H9 (cell line): Measurements from ENCODE around the gene PIGW. TPM values are rescaled to one million over a fixed set of nuclear protein-coding genes. Genes with fewer than 3 reads are reported as not detected.

Experiments used
- DNase-seq: peaks from one replicate; pipeline ENCODE4 v3.0.0-alpha.2; 2017
- H2AFZ ChIP-seq: one replicate; pipeline ENCODE4 v1.6.1; 2013; ENCODE audit warnings: mild to moderate bottlenecking, low read length, control low read depth, moderate library complexity
- H2AK5ac ChIP-seq: 2 replicates; pipeline ENCODE4 v1.6.1; 2013; ENCODE audit warnings: low read length, control low read depth, mixed read lengths; ENCODE audit not compliant: insufficient read length
- H2BK120ac ChIP-seq: one replicate; pipeline ENCODE4 v1.6.1; 2013; ENCODE audit warnings: low read depth, mild to moderate bottlenecking, low read length, control low read depth, inconsistent platforms; ENCODE audit not compliant: poor library complexity, severe bottlenecking
- H2BK12ac ChIP-seq: 2 replicates; pipeline ENCODE4 v1.6.1; 2013; ENCODE audit warnings: low read length, control low read depth, mixed read lengths, low read depth; ENCODE audit not compliant: insufficient read length
- H2BK15ac ChIP-seq: 2 replicates; pipeline ENCODE4 v1.6.1; 2013; ENCODE audit warnings: low read depth, low read length, control low read depth
- H2BK20ac ChIP-seq: one replicate; pipeline ENCODE4 v1.6.1; 2013; ENCODE audit warnings: low read depth, mild to moderate bottlenecking, low read length, control low read depth, inconsistent platforms; ENCODE audit not compliant: poor library complexity, severe bottlenecking
- H2BK5ac ChIP-seq: 2 replicates; pipeline ENCODE4 v1.6.1; 2013; ENCODE audit warnings: low read length, control low read depth, mixed read lengths; ENCODE audit not compliant: insufficient read length
- H3K14ac ChIP-seq: 2 replicates; pipeline ENCODE4 v1.6.1; 2013; ENCODE audit warnings: low read length, control low read depth; ENCODE audit not compliant: insufficient read depth
- H3K18ac ChIP-seq: 2 replicates; pipeline ENCODE4 v1.6.1; 2013; ENCODE audit warnings: low read depth, mild to moderate bottlenecking, mixed read lengths, low read length, control low read depth; ENCODE audit not compliant: insufficient read length
- H3K23ac ChIP-seq: 2 replicates; pipeline ENCODE4 v1.6.1; 2013; ENCODE audit warnings: low read length, control low read depth, mixed read lengths, low read depth; ENCODE audit not compliant: insufficient read length
- H3K23me2 ChIP-seq: 2 replicates; pipeline ENCODE4 v1.6.1; 2013; ENCODE audit warnings: low read depth, mild to moderate bottlenecking, mixed read lengths, low read length, control low read depth; ENCODE audit not compliant: insufficient read length, poor library complexity, severe bottlenecking
- H3K27ac ChIP-seq: 2 replicates; pipeline ENCODE4 v1.5.1; 2013; ENCODE audit warnings: low read length, control low read depth, mixed read lengths, low read depth; ENCODE audit not compliant: insufficient read length
- H3K27me3 ChIP-seq: 2 replicates; pipeline ENCODE4 v1.6.1; 2013; ENCODE audit warnings: low read length, control low read depth, inconsistent platforms; ENCODE audit not compliant: insufficient read depth
- H3K4ac ChIP-seq: 2 replicates; pipeline ENCODE4 v1.6.1; 2013; ENCODE audit warnings: low read depth, mild to moderate bottlenecking, control low read depth, inconsistent platforms, low read length, moderate library complexity
- H3K4me1 ChIP-seq: 2 replicates; pipeline ENCODE4 v1.6.1; 2013; ENCODE audit warnings: low read length, control low read depth, inconsistent platforms; ENCODE audit not compliant: insufficient read depth
- H3K4me2 ChIP-seq: 2 replicates; pipeline ENCODE4 v1.6.1; 2013; ENCODE audit warnings: low read length, control low read depth, mixed read lengths; ENCODE audit not compliant: insufficient read length, insufficient read depth
- H3K56ac ChIP-seq: 2 replicates; pipeline ENCODE4 v1.6.1; 2013; ENCODE audit warnings: low read depth, mild to moderate bottlenecking, mixed read lengths, low read length, control low read depth; ENCODE audit not compliant: insufficient read length
- H3K79me1 ChIP-seq: 2 replicates; pipeline ENCODE4 v1.6.1; 2013; ENCODE audit warnings: low read depth, mild to moderate bottlenecking, moderate library complexity, low read length, control low read depth, inconsistent platforms; ENCODE audit not compliant: insufficient read depth, poor library complexity, severe bottlenecking
- H3K79me2 ChIP-seq: 2 replicates; pipeline ENCODE4 v1.6.1; 2013; ENCODE audit warnings: low read length, control low read depth, inconsistent platforms; ENCODE audit not compliant: insufficient read depth
- H3K9ac ChIP-seq: 2 replicates; pipeline ENCODE4 v1.6.1; 2013; ENCODE audit warnings: low read length, control low read depth, mixed read lengths; ENCODE audit not compliant: insufficient read length; ENCODE audit errors: extremely low read depth
- H3K9me3 ChIP-seq: one replicate; pipeline ENCODE4 v1.6.1; 2013; ENCODE audit warnings: low read depth, low read length, inconsistent platforms; ENCODE audit not compliant: control insufficient read depth
- H3T11ph ChIP-seq: one replicate; pipeline ENCODE4 v1.6.1; 2013; ENCODE audit warnings: mild to moderate bottlenecking, low read length, control low read depth, inconsistent platforms
- H4K20me1 ChIP-seq: one replicate; pipeline ENCODE4 v1.6.1; 2013; ENCODE audit not compliant: control insufficient read depth, insufficient read length, insufficient read depth
- H4K5ac ChIP-seq: 2 replicates; pipeline ENCODE4 v1.6.1; 2013; ENCODE audit warnings: low read depth, mild to moderate bottlenecking, mixed read lengths, low read length, control low read depth; ENCODE audit not compliant: insufficient read length
- H4K8ac ChIP-seq: replicated peaks from 2 replicates; pipeline ENCODE4 v1.6.1; 2013; ENCODE audit warnings: low read length, control low read depth, mixed read lengths, low read depth; ENCODE audit not compliant: insufficient read length
- H4K91ac ChIP-seq: 2 replicates; pipeline ENCODE4 v1.6.1; 2013; ENCODE audit warnings: low read depth, mild to moderate bottlenecking, moderate library complexity, mixed read lengths, low read length, control low read depth; ENCODE audit not compliant: insufficient read length
- H3K27ac Mint-ChIP-seq, 3 experiments: 2 replicates in 2 of 3; 3 replicates in 1 of 3; pipeline ENCODE4 v1.8.0; 2020 to 2021; ENCODE audit warnings: mixed read lengths in 3 of 3, mild to moderate bottlenecking in 1 of 3, moderate library complexity in 1 of 3
- H3K27me3 Mint-ChIP-seq: 2 replicates; pipeline ENCODE4 v1.8.0; 2021; ENCODE audit warnings: low read depth, mild to moderate bottlenecking, moderate library complexity, mixed read lengths
- H3K36me3 Mint-ChIP-seq, 3 experiments: 2 replicates in 2 of 3; 3 replicates in 1 of 3; pipeline ENCODE4 v1.8.0; 2020 to 2021; ENCODE audit warnings: low read depth in 3 of 3, mixed read lengths in 3 of 3; ENCODE audit not compliant: insufficient read depth in 1 of 3
- H3K4me1 Mint-ChIP-seq, 2 experiments: 2 replicates each; pipeline ENCODE4 v1.8.0; 2020; ENCODE audit warnings: mixed read lengths in 2 of 2
- H3K4me3 Mint-ChIP-seq, 2 experiments: 2 replicates in 1 of 2; 3 replicates in 1 of 2; pipeline ENCODE4 v1.8.0; 2020 to 2021; ENCODE audit warnings: mild to moderate bottlenecking in 2 of 2, mixed read lengths in 2 of 2, moderate library complexity in 1 of 2
- H3K9me3 Mint-ChIP-seq, 2 experiments: 2 replicates in 1 of 2; 3 replicates in 1 of 2; pipeline ENCODE4 v1.8.0; 2020; ENCODE audit warnings: mild to moderate bottlenecking in 2 of 2, mixed read lengths in 2 of 2, moderate library complexity in 1 of 2
- CTCF ChIP-seq: fragments of 200-600 bp; sonication (generic); conservative IDR thresholded peaks from 3 replicates; pipeline ENCODE4 v1.8.0; 2021; ENCODE audit warnings: antibody characterized with exemption, mild to moderate bottlenecking
- WGBS: extraction: QIAGEN DNeasy Blood & Tissue Kit; methylation state at CpG from one replicate; pipeline ENCODE4 v1.1.7; 2013; ENCODE audit warnings: missing lambda C conversion rate, low lambda C conversion rate, mixed read lengths; ENCODE audit not compliant: insufficient read length; ENCODE audit errors: extremely low coverage; 5-methylcytosine and 5-hydroxymethylcytosine counted together
- total RNA-seq: library from RNA; stranded (reverse); gene quantifications from 2 replicates; pipeline ENCODE4 v1.2.1, GENCODE V29; 2021

Gene PIGW
- total RNA-seq, 1 experiment from 2014 or later = 26.2 TPM

- Histone ChIP-seq H3K27ac (no peak overlapping the region), H3K4me2 (no peak overlapping the region), H3K14ac (no peak overlapping the region), H3K18ac (no peak overlapping the region), H2BK120ac (no peak overlapping the region), H3K23ac (no peak overlapping the region), H2BK20ac (no peak overlapping the region), H4K8ac (no peak overlapping the region), H3T11ph (no peak overlapping the region), H2BK5ac (no peak overlapping the region), H3K9ac (no peak overlapping the region), H2BK15ac (no peak overlapping the region), H3K27me3 (no peaks in the 10 kb centered on the region), H3K23me2 (no peaks in the 10 kb centered on the region), H3K79me1 (no peaks in the 10 kb centered on the region), H2AFZ (no peak overlapping the region), H4K91ac (no peak overlapping the region), H4K5ac (no peak overlapping the region), H3K56ac (no peak overlapping the region), H3K79me2 (no peaks in the 10 kb centered on the region), H4K20me1 (no peaks in the 10 kb centered on the region), H3K4me1 (no peaks in the 10 kb centered on the region), H2AK5ac (no peak overlapping the region), H2BK12ac (no peak overlapping the region), H3K9me3 (no peaks in the 10 kb centered on the region), H3K4ac (no peak overlapping the region)
- no peak for TF ChIP-seq CTCF
- peak; percentile 22 for DNase-seq
- peaks cover 20 to 82% (median 77%) of the 10 kb centered on the region in 3 experiments; a peak in 6 of 7 replicates for H3K36me3 Mint-ChIP-seq
- H3K9me3 Mint-ChIP-seq = no peaks in the 10 kb centered on the region
- H3K27me3 Mint-ChIP-seq = no peaks in the 10 kb centered on the region
- H3K27ac Mint-ChIP-seq = peak overlapping the region; percentile 25 to 64 (median 37); a peak in 3 of 7 replicates
- no CpG with 5 or more reads among the region's 9 CpGs for WGBS
- H3K4me3 Mint-ChIP-seq = no peak overlapping the region; a peak in 2 of 5 replicates
- H3K4me1 Mint-ChIP-seq = no peaks in the 10 kb centered on the region
Observed at GRCh38 chr17:36496018-36496789, 38.6 kb upstream of the PIGW start.
